Activated effector memory CD4-positive, alpha-beta T cell treated with Interleukin-2 at 50 U/mL for 16 hours (primary cell): ENCODE measurements around the gene NDUFAF8.

ENCODE experiments used
- DNase-seq: peaks from one replicate; pipeline ENCODE4 v3.0.0-alpha.2; 2020

Gene NDUFAF8

GRCh38 chr17:81253358-81254131 lies 14.4 kb downstream of the NDUFAF8 start:
- DNase-seq: peak; percentile 28

- DNase-seq: no peak
Measured at GRCh38 chr17:81254955-81255717, 16.0 kb downstream of the NDUFAF8 start.

GRCh38 chr17:81256616-81257015 lies 17.5 kb downstream of the NDUFAF8 start:
- DNase-seq: no peak

GRCh38 chr17:81257533-81257932 lies 18.4 kb downstream of the NDUFAF8 start:
- DNase-seq: no peak

GRCh38 chr17:81258292-81258691 lies 19.2 kb downstream of the NDUFAF8 start:
- DNase-seq: no peak

- no peak for DNase-seq
Measured at GRCh38 chr17:81259058-81259605, 20.0 kb downstream of the NDUFAF8 start.

GRCh38 chr17:81260171-81260570 lies 21.1 kb downstream of the NDUFAF8 start:
- no peak for DNase-seq

GRCh38 chr17:81260641-81261040 lies 21.5 kb downstream of the NDUFAF8 start:
- DNase-seq: no peak

- DNase-seq: no peak
Measured at GRCh38 chr17:81261096-81261495, 22.0 kb downstream of the NDUFAF8 start.

GRCh38 chr17:81261582-81262336 lies 22.6 kb downstream of the NDUFAF8 start:
- DNase-seq: no peak

GRCh38 chr17:81263371-81264181 lies 24.5 kb downstream of the NDUFAF8 start:
- no peak for DNase-seq

GRCh38 chr17:81264640-81265039 lies 25.5 kb downstream of the NDUFAF8 start:
- no peak for DNase-seq

GRCh38 chr17:81265576-81265975 lies 26.5 kb downstream of the NDUFAF8 start:
- no peak for DNase-seq

- no peak for DNase-seq
Measured at GRCh38 chr17:81267390-81268067, 28.4 kb downstream of the NDUFAF8 start.

GRCh38 chr17:81270279-81270678 lies 31.2 kb downstream of the NDUFAF8 start:
- no peak for DNase-seq

- DNase-seq: no peak
Measured at GRCh38 chr17:81271226-81271625, 32.1 kb downstream of the NDUFAF8 start.

GRCh38 chr17:81272616-81273015 lies 33.5 kb downstream of the NDUFAF8 start:
- no peak for DNase-seq

- DNase-seq: no peak
Measured at GRCh38 chr17:81273698-81274470, 34.8 kb downstream of the NDUFAF8 start.

- DNase-seq: no peak
Measured at GRCh38 chr17:81274471-81274855, 35.3 kb downstream of the NDUFAF8 start.

GRCh38 chr17:81276781-81277180 lies 37.7 kb downstream of the NDUFAF8 start:
- DNase-seq: no peak

GRCh38 chr17:81277421-81277820 lies 38.3 kb downstream of the NDUFAF8 start:
- no peak for DNase-seq
